A673 (cell line): ENCODE measurements around the gene IGF2R.

Experiments
- EZH2 ChIP-seq: fragments of 200-600 bp; sonication (generic); IDR thresholded peaks from 2 replicates; pipeline ENCODE4 v1.6.1; 2017; ENCODE audit warnings: borderline replicate concordance, low read depth, mild to moderate bottlenecking, mixed read lengths, antibody characterized with exemption, low read length; ENCODE audit not compliant: poor library complexity, severe bottlenecking
- TF ChIP-seq, protein P1 (sequence below): fragments of 300-800, 200-600 bp; sonication (generic); conservative IDR thresholded peaks from 2 replicates; pipeline ENCODE4 v1.5.1; 2017; ENCODE audit warnings: low read depth, mild to moderate bottlenecking, antibody characterized with exemption, low read length, moderate library complexity, mixed read lengths

DNA sequence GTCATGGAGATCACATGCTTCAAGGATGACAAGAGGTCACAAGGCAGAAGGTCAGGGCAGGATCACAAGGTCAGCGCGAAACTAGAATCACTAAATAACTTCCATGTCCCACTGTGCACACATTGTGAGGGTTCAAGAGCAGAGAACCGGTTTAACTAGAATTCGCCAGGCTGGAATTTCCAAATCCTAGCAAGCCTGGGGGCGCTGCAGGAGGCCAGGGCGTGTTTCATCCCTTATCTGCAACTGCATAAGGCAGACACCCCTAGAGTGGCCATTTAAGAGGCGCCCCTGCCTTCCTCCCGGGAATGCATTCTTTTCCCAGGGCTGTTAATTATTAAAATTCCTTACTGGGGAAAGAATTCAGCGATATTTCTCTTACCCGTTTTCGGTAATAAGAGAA is 112.5 kb downstream of the IGF2R start:
- TF ChIP-seq, protein P1, sequence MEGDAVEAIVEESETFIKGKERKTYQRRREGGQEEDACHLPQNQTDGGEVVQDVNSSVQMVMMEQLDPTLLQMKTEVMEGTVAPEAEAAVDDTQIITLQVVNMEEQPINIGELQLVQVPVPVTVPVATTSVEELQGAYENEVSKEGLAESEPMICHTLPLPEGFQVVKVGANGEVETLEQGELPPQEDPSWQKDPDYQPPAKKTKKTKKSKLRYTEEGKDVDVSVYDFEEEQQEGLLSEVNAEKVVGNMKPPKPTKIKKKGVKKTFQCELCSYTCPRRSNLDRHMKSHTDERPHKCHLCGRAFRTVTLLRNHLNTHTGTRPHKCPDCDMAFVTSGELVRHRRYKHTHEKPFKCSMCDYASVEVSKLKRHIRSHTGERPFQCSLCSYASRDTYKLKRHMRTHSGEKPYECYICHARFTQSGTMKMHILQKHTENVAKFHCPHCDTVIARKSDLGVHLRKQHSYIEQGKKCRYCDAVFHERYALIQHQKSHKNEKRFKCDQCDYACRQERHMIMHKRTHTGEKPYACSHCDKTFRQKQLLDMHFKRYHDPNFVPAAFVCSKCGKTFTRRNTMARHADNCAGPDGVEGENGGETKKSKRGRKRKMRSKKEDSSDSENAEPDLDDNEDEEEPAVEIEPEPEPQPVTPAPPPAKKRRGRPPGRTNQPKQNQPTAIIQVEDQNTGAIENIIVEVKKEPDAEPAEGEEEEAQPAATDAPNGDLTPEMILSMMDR = no peak
- no peak for TF ChIP-seq EZH2
